CD14-positive monocyte (primary cell): ENCODE results near the gene SUSD6. TPM values are rescaled to one million over a fixed set of nuclear protein-coding genes. Genes with fewer than 3 reads are reported as not detected.

Source experiments
- DNase-seq, 3 donors: peaks; one replicate each; pipeline ENCODE4 v3.0.0-alpha.2; 2011 to 2022
- H2AFZ ChIP-seq: 2 replicates; pipeline ENCODE4 v1.6.0; 2012; ENCODE audit warnings: mild to moderate bottlenecking, low read depth, low read length, inconsistent platforms; ENCODE audit not compliant: insufficient read depth, poor library complexity, severe bottlenecking
- H3K27ac ChIP-seq, 2 donors: 1 replicate in 1 of 2; 2 replicates in 1 of 2; pipeline ENCODE4 v1.5.1; 2012 to 2013; ENCODE audit warnings: low read length in 2 of 2, control low read depth in 1 of 2, inconsistent platforms in 1 of 2, low read depth in 1 of 2, mild to moderate bottlenecking in 1 of 2
- H3K27me3 ChIP-seq, 2 donors: one replicate each; pipeline versions ENCODE4 v1.6.0 to v1.6.1; 2011 to 2013; ENCODE audit warnings: low read length in 2 of 2; ENCODE audit not compliant: control insufficient read depth in 2 of 2, insufficient read depth in 2 of 2
- H3K36me3 ChIP-seq, 2 donors: replicated peaks in 1 of 2; 1 replicate in 1 of 2; 2 replicates in 1 of 2; pipeline versions ENCODE4 v1.5.1 to v1.6.1; 2012 to 2013; ENCODE audit warnings: low read length in 2 of 2, control low read depth in 1 of 2, inconsistent platforms in 1 of 2, mild to moderate bottlenecking in 1 of 2; ENCODE audit not compliant: insufficient read depth in 2 of 2, control insufficient read depth in 1 of 2
- H3K4me1 ChIP-seq, 2 donors: 1 replicate in 1 of 2; 2 replicates in 1 of 2; pipeline versions ENCODE4 v1.5.1 to v1.6.1; 2012 to 2013; ENCODE audit warnings: low read length in 2 of 2, control low read depth in 1 of 2, inconsistent platforms in 1 of 2, mild to moderate bottlenecking in 1 of 2, moderate library complexity in 1 of 2; ENCODE audit not compliant: insufficient read depth in 2 of 2, control insufficient read depth in 1 of 2
- H3K4me2 ChIP-seq: replicated peaks from 2 replicates; pipeline ENCODE3; 2012; ENCODE audit warnings: low read length, moderate library complexity, mild to moderate bottlenecking; ENCODE audit not compliant: poor library complexity, severe bottlenecking; ENCODE audit errors: extremely low read depth
- H3K4me3 ChIP-seq, 3 experiments: fragments of 200-600 bp in 1 of 3; sonication (generic) in 1 of 3; replicated peaks in 1 of 3; 1 replicate in 2 of 3; 2 replicates in 1 of 3; pipeline ENCODE4 v1.5.1; 2011 to 2013; ENCODE audit warnings: low read length in 3 of 3, mild to moderate bottlenecking in 3 of 3, control low read depth in 2 of 3, low read depth in 2 of 3, inconsistent platforms in 1 of 3, moderate library complexity in 1 of 3
- H3K79me2 ChIP-seq: 2 replicates; pipeline ENCODE4 v1.6.0; 2012; ENCODE audit warnings: mild to moderate bottlenecking, control low read depth, inconsistent platforms, low read length, moderate library complexity; ENCODE audit not compliant: insufficient read depth
- H3K9ac ChIP-seq: 2 replicates; pipeline ENCODE4 v1.6.0; 2017; ENCODE audit warnings: low read length, mild to moderate bottlenecking; ENCODE audit not compliant: insufficient read depth, poor library complexity, severe bottlenecking
- H3K9me3 ChIP-seq, 2 donors: replicated peaks in 1 of 2; 1 replicate in 1 of 2; 2 replicates in 1 of 2; pipeline versions ENCODE4 v1.5.1 to v1.6.1; 2012 to 2013; ENCODE audit warnings: low read length in 2 of 2, control low read depth in 1 of 2; ENCODE audit not compliant: control insufficient read depth in 1 of 2, insufficient read depth in 1 of 2
- H4K20me1 ChIP-seq: 2 replicates; pipeline ENCODE4 v1.6.0; 2012; ENCODE audit warnings: mild to moderate bottlenecking, low read length, control low read depth, moderate library complexity; ENCODE audit not compliant: insufficient read depth
- H3K27ac Mint-ChIP-seq, 7 donors: one replicate each; pipeline ENCODE4 v1.8.0; 2020; ENCODE audit warnings: mild to moderate bottlenecking in 7 of 7, mixed read lengths in 7 of 7, moderate library complexity in 6 of 7, inconsistent platforms in 2 of 7
- H3K27me3 Mint-ChIP-seq, 3 donors: one replicate each; pipeline ENCODE4 v1.8.0; 2021 to 2022; ENCODE audit warnings: low read depth in 3 of 3, mild to moderate bottlenecking in 3 of 3, mixed read lengths in 3 of 3, moderate library complexity in 3 of 3, inconsistent platforms in 1 of 3
- H3K36me3 Mint-ChIP-seq, 2 donors: one replicate each; pipeline ENCODE4 v1.8.0; 2020; ENCODE audit warnings: mixed read lengths in 2 of 2, inconsistent platforms in 1 of 2, mild to moderate bottlenecking in 1 of 2
- H3K4me1 Mint-ChIP-seq: one replicate; pipeline ENCODE4 v1.8.0; 2020; ENCODE audit warnings: mild to moderate bottlenecking, mixed read lengths
- H3K4me3 Mint-ChIP-seq, 2 donors: one replicate each; pipeline ENCODE4 v1.8.0; 2020; ENCODE audit warnings: mild to moderate bottlenecking in 2 of 2, mixed read lengths in 2 of 2, moderate library complexity in 1 of 2
- H3K9me3 Mint-ChIP-seq, 7 donors: one replicate each; pipeline ENCODE4 v1.8.0; 2020 to 2022; ENCODE audit warnings: mixed read lengths in 7 of 7, mild to moderate bottlenecking in 6 of 7, moderate library complexity in 6 of 7, inconsistent platforms in 2 of 7
- CTCF ChIP-seq: fragments of 200-600 bp; IDR thresholded peaks from one replicate; pipeline ENCODE4 v1.8.0; 2022; ENCODE audit warnings: antibody characterized with exemption, mild to moderate bottlenecking
- WGBS: methylation state at CpG from one replicate; pipeline ENCODE4 v1.1.5; 2013; ENCODE audit warnings: missing lambda C conversion rate; ENCODE audit not compliant: insufficient coverage; 5-methylcytosine and 5-hydroxymethylcytosine counted together
- intact Hi-C, 2 donors: fragments of 100-400 bp; cut with micrococcal nuclease; formaldehyde crosslinking; loops; one replicate each; pipeline versions ENCODE4 v1.15.0 to v1.15.1; 2023
- polyA plus RNA-seq, 3 donors: library from polyadenylated mRNA; depleted of rRNA in 1 of 3; unstranded in 2 of 3; stranded (reverse) in 1 of 3; fragments of 300-500 nt in 2 of 3; fragments of >200 nt in 1 of 3; fragmentation: Illumina TruSeq in 2 of 3; gene quantifications; 1 replicate in 2 of 3; 2 replicates in 1 of 3; pipeline ENCODE4 v1.2.3, GENCODE V29; 2012 to 2021

Gene SUSD6
- polyA plus RNA-seq, 3 donors, result 17.3 to 81.8 (median 30.1) TPM

- Mint-ChIP-seq H3K9me3 (peaks cover 0 to 2% (median 0%) of the 10 kb centered on the region in 7 donors), H3K4me3 (no peak overlapping the region), H3K27ac (peak overlapping the region in 5 of 7 donors; percentile 7 to 82 (median 37)), H3K4me1 (peaks cover 94% of the 10 kb centered on the region), H3K36me3 (peaks cover 34 to 41% of the 10 kb centered on the region in 2 donors), H3K27me3 (peaks cover 0 to 1% (median 0%) of the 10 kb centered on the region in 3 donors)
- DNase-seq, result no peak
- peaks cover 100% of the 10 kb centered on the region for H3K79me2 ChIP-seq
- TF ChIP-seq CTCF, result no peak
- H3K27me3 ChIP-seq, result no peaks in the 10 kb centered on the region
- H4K20me1 ChIP-seq, result peaks cover 99% of the 10 kb centered on the region
- intact Hi-C loops, result loop anchor here in 1 of 2 donors (5.0 to 10.0 kb wide), 2 partner anchors 46 to 84 kb away; no protein-coding TSS in a partner anchor
- H3K36me3 ChIP-seq, result peaks cover 12 to 26% of the 10 kb centered on the region in 2 donors
- no peak overlapping the region for H3K4me2 ChIP-seq
- no peak overlapping the region for H3K4me3 ChIP-seq
- H3K27ac ChIP-seq, result peak overlapping the region in 1 of 2 donors; percentile 93
- no peak overlapping the region for H2AFZ ChIP-seq
- H3K4me1 ChIP-seq, result peaks cover 84 to 95% of the 10 kb centered on the region in 2 donors
- whole genome bisulfite sequencing, result 50% methylated on average over 1 of the region's 4 CpGs
- H3K9me3 ChIP-seq, result no peaks in the 10 kb centered on the region
- no peak overlapping the region for H3K9ac ChIP-seq
Observed at GRCh38 chr14:69701291-69701690, 89.9 kb downstream of the SUSD6 start.

GRCh38 chr14:69701857-69702256 is 90.5 kb downstream of the SUSD6 start:
- WGBS, result 0% methylated on average over 1 of the region's 3 CpGs
- Histone ChIP-seq H3K4me2 (peak overlapping the region; percentile 79), H4K20me1 (peaks cover 99% of the 10 kb centered on the region), H3K27me3 (no peaks in the 10 kb centered on the region), H3K4me3 (peak overlapping the region in 1 of 3 experiments; percentile 65), H3K9me3 (no peaks in the 10 kb centered on the region), H3K79me2 (peaks cover 100% of the 10 kb centered on the region), H3K4me1 (peaks cover 78 to 89% of the 10 kb centered on the region in 2 donors), H3K36me3 (peaks cover 17 to 32% of the 10 kb centered on the region in 2 donors), H3K27ac (peak overlapping the region in 1 of 2 donors; percentile 93), H2AFZ (no peak overlapping the region), H3K9ac (no peak overlapping the region)
- H3K9me3 Mint-ChIP-seq, result peaks cover 0 to 2% (median 0%) of the 10 kb centered on the region in 7 donors
- peaks cover 38 to 47% of the 10 kb centered on the region in 2 donors for H3K36me3 Mint-ChIP-seq
- peaks cover 88% of the 10 kb centered on the region for H3K4me1 Mint-ChIP-seq
- intact Hi-C loops, result loop anchor here in 1 of 2 donors (5.0 to 10.0 kb wide), 2 partner anchors 47 to 85 kb away; no protein-coding TSS in a partner anchor
- TF ChIP-seq CTCF, result no peak
- peaks cover 0 to 1% (median 0%) of the 10 kb centered on the region in 3 donors for H3K27me3 Mint-ChIP-seq
- H3K27ac Mint-ChIP-seq, result peak overlapping the region; percentile 11 to 99 (median 99)
- H3K4me3 Mint-ChIP-seq, result no peak overlapping the region
- DNase-seq, result no peak
